SHP77 (cell line): ENCODE results near the gene HPN.
A peak's percentile ranks its signal among the peaks of the same experiment; 100 is the strongest.

ENCODE experiments used
- DNase-seq, 2 experiments: peaks; one replicate each; lab custom pipeline; 2025; lab: John Stamatoyannopoulos, UW

The HPN gene

GRCh38 chr19:35062942-35063341 lies 21.4 kb downstream of the HPN start:
- no peak for DNase-seq

GRCh38 chr19:35063940-35064818 lies 22.7 kb downstream of the HPN start:
- DNase-seq, result no peak

GRCh38 chr19:35065574-35065973 lies 24.1 kb downstream of the HPN start:
- DNase-seq, result no peak

GRCh38 chr19:35066121-35066520 lies 24.6 kb downstream of the HPN start:
- no peak for DNase-seq

- DNase-seq, result peak; percentile 49 to 71
Measured at GRCh38 chr19:35066691-35067563, 25.4 kb downstream of the HPN start.

- DNase-seq, result no peak
Measured at GRCh38 chr19:35068941-35069634, 27.6 kb downstream of the HPN start.

- no peak for DNase-seq
Measured at GRCh38 chr19:35069696-35070095, 28.2 kb downstream of the HPN start.

- no peak for DNase-seq
Measured at GRCh38 chr19:35070471-35070870, 28.9 kb downstream of the HPN start.

- DNase-seq, result no peak
Measured at GRCh38 chr19:35073516-35073915, 32.0 kb downstream of the HPN start.

- DNase-seq, result no peak
Measured at GRCh38 chr19:35073941-35074340, 32.4 kb downstream of the HPN start.

GRCh38 chr19:35074426-35075201 lies 33.1 kb downstream of the HPN start:
- no peak for DNase-seq

GRCh38 chr19:35075202-35076025 lies 33.9 kb downstream of the HPN start:
- no peak for DNase-seq

- no peak for DNase-seq
Measured at GRCh38 chr19:35076026-35076370, 34.5 kb downstream of the HPN start.

GRCh38 chr19:35076657-35077056 lies 35.1 kb downstream of the HPN start:
- DNase-seq, result no peak

GRCh38 chr19:35077411-35078223 lies 36.1 kb downstream of the HPN start:
- DNase-seq, result no peak

- no peak for DNase-seq
Measured at GRCh38 chr19:35079826-35080225, 38.3 kb downstream of the HPN start.

- no peak for DNase-seq
Measured at GRCh38 chr19:35080613-35081170, 39.2 kb downstream of the HPN start.

GRCh38 chr19:35081201-35081600 lies 39.7 kb downstream of the HPN start:
- no peak for DNase-seq

- DNase-seq, result no peak
Measured at GRCh38 chr19:35083691-35084508, 42.4 kb downstream of the HPN start.
